Superior temporal gyrus (tissue), 1 donor: ENCODE measurements around the gene TBCEL.
"Not testable (repeated sequence)": the region's sequence is repeated elsewhere in the genome, so short reads cannot be mapped to it uniquely, and the experiment has no call there.

Experiments
- DNase-seq: peaks from one replicate; pipeline ENCODE4 v3.0.0-alpha.2; 2016; ENCODE audit errors: extremely low spot score

Gene TBCEL

GRCh38 chr11:121029153-121029552, 5.3 kb downstream of the TBCEL start:
- DNase-seq, result no peak

DNA sequence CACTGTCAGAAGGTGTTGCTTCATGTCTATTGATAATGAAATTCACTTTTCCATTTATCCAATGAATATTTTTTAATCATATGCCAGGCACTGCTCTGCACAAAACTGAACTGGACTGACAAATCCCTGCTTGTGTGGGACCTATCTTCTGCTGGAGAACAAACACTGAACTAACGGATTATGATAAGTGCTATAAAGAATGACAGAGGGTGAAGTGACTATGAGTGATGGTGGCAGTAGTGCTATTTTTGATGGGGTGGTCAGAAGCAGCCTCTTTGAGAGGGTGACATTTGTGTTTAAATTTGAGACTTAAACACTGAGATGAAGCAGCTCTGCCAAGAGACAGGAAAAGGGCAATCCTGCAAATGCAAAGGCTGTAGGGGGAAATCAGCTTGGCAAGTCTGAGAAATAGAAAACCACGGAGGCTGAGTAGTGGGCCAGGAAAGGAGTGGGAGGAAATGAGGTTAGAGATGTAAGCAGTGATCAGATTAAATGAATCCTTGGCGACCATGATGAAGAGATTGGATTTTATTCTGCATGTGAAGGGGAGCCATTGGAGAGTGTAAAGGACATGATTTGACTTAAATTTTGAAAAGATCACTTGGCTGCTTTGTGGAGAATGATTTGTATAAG, 6.0 kb downstream of the TBCEL start:
- DNase-seq, result no peak

DNA sequence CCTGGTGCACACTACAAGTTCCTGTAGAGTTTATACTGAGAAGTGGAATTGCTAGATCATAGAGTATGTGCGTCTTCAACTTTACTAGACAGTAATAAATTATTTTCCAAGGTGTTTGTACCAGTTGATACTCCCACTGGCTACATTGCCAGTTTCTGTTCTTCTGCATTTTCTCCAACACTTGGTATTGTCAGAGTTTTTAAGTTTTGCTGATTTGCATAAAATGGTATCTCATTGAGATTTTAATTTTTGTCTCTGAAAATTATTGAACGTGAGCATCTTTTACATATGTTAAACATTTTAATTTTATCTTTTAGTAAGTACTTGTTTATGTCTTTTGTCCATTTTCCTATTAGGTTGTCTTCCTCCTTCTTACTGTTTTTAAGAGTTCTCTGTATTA, 7.3 kb downstream of the TBCEL start:
- DNase-seq, result no peak

DNA sequence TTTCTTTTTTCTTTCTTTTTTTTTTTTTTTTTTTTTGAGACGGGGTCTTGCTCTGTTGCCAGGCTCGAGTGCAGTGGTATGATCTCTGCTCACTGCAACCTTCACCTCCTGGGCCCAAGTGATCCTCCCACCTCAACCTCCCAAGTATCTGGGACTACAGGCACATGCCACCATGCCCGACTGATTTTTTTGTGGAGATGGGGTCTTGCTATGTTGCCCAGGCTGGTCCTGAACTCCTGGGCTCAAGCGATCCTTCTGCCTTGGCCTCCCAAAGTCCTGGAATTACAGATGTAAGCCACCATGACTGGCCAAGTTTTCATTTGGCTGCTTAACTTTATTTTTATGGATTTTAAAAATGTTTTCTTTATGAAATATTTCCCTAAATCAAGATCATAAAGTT, 7.7 kb downstream of the TBCEL start:
- DNase-seq, result not testable (repeated sequence)

- no peak for DNase-seq
Observed at GRCh38 chr11:121032546-121032945, 8.6 kb downstream of the TBCEL start.

DNA sequence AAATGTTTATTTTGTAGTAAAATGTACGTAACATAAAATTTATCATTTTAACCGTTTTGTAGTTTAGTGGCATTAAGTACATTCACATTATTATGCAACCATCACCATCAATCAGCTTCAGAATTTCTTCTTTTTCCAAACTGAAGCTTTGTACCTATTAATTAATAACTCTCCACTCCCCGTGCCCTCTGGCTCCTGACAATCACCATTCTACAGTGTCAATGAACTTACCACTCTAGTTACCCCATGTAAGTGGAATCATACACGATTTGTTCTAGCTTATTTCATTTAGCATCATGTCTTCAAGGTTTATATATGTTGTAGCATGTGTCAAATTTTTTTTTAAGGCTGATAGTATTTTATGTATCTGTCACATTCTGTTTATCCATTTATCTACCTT, 9.7 kb downstream of the TBCEL start:
- DNase-seq, result no peak

GRCh38 chr11:121035169-121035755, 11.4 kb downstream of the TBCEL start:
- DNase-seq, result no peak

DNA sequence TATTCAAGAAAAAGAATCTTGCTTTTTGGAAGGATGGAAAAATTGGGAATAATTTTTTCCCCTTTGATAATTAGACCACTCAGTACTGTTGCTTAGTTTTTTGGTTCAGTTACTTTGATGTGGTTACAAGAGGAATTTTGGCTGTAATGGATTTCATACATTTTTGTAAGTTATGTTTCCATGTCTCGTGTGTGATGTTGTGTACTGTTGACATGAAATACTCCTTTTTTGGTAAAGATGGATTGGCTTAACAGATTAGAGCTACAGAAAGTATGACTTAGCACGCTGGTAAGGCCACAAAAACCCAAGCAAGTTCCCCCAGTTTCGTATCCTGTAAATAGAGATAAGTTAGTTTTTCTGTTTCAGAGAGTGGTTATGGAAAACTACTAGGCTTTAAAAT, 11.9 kb downstream of the TBCEL start:
- no peak for DNase-seq

DNA sequence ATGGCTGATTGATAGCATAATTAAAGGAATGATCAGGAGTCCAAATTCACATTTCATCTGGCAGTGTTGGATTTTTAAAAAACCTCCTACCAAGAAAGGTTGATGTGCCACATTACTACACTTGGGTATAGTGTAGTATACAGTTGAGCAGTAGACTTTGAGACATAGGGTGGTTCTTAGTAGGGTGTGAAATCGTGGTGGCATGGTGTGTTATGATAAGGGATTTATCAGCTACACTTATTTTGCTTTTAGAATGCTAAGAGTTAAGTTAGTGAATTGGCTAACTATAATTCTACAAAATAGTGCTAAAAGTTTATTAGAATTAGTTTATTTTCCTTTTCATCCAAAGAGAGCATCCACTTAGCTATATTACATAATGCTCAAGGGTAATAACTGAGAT, 13.1 kb downstream of the TBCEL start:
- DNase-seq, result no peak

DNA sequence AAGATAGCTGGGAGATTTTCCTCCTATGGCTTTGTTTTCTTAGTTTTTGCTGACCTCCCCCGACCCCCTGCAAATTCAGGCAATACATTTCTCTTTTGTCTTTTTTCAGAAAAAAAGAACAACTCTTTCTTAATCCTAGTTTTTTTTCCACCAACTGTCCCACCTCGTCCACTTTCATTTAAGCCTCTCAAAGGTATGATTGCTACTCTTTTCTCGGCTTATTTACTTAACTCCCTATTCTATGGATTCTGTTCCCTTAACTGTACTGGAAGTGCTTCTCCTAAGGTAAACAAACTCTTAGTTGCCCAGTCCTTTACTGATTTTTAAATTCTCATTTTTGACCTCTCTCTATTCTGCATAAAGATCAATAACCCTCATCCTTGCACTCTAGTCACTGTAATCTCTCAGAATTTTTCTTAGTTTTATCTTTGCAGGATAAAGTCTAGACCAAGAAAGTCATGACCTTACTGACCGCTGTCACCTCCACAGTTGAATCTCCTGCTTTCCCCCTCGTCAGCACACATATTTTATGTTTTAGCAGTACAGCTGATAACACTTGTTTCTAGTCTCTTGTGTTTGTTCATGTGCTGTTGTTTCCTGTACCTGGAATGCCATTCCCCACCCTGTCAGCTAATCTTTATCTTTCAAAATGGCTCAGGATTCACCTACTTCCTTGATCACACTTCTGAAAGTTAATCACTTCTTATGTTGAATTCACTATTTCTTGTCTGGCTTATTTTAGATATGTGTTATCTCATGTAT, 14.9 kb downstream of the TBCEL start:
- no peak for DNase-seq

DNA sequence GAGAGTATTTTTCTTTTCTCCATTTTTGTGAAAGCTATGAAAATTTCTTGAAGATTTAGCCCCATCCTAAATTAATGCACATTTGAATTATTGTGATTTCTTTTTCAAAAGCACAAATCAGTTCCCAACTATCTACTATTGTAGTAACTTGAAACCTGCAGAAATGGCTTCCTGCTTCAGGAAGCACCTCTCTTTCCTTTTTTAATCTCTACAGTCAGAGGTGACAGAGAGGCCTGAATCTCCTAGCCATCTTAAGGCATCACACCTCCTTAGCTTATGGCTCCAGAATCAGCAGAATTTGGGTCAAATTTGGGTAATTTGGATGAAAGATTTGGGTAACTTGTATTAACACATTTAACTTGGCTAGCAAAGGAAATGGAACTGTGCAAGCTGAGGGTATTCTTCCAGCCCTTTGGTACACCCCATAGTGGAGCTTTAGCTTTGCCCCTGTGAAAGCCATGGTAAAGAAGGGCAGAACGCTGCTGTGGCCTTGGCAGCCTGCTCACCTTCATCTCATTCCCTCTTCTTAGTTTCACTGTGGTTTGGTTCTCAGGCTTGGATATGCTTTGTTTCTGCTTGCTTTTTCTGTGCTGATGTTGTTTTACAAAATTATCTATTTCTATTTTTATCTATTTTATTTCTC, 16.2 kb downstream of the TBCEL start:
- no peak for DNase-seq

GRCh38 chr11:121040614-121041002, 16.7 kb downstream of the TBCEL start:
- no peak for DNase-seq

GRCh38 chr11:121041072-121041471, 17.2 kb downstream of the TBCEL start:
- no peak for DNase-seq

GRCh38 chr11:121042296-121042695, 18.4 kb downstream of the TBCEL start:
- DNase-seq, result no peak

- DNase-seq, result no peak
Observed at GRCh38 chr11:121047926-121048325, 24.0 kb downstream of the TBCEL start.

- no peak for DNase-seq
Observed at GRCh38 chr11:121048464-121049233, 24.7 kb downstream of the TBCEL start.

DNA sequence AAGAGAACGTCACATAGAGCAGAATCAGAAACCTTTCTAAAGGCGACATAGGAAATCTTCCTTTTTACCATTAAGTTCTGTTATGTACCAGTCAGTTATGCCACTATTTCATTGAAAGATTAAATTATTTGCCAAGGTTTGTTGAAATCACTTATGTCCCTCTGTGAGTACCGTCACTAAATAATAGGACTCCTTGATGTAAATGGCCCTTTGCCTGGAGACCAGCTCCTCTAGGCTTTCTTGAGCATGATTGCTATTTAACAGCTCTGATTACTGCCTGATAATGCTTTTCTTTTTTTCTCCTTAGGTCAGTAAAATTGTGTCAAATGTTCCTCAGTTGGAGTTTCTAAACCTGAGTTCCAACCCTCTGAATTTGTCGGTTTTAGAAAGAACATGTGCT, 29.3 kb downstream of the TBCEL start:
- no peak for DNase-seq

DNA sequence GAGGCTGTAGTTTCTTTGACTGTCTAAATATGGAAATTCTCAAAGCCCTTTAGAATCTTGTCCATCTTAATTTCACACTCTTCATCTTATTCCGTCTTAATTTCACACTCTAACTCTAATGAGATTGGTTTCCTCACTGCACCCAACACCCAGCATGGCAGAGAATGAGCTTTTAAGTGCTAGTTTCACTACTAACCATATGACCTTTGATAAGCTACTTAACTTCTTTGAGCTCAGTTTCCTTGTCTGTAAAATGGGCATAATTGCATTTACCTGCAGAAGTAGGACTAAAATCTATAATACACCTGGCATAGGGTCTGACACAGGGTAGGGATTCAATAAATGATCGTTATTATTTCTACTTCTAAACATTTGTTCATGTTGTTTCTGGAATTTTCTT, 30.4 kb downstream of the TBCEL start:
- no peak for DNase-seq

GRCh38 chr11:121055076-121055475, 31.2 kb downstream of the TBCEL start:
- DNase-seq, result no peak

DNA sequence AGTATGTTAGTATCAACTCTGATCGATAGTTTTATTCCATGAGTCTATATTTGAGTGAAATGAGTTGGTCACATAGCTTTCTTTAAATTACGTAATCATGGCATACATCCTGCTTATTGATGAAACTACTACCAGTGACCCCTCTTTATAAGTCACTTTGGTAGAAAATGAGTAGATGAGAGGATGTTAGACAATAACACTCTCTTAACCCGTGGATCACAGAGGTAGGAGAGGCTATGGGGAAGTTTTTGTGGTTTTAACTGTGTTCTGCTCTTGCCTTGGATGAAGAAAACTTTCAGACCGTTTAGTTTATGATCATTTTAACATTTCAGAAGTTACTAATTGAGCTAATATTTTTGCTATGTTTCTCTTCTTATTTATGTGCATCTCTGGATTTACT, 34.0 kb downstream of the TBCEL start:
- DNase-seq, result no peak

DNA sequence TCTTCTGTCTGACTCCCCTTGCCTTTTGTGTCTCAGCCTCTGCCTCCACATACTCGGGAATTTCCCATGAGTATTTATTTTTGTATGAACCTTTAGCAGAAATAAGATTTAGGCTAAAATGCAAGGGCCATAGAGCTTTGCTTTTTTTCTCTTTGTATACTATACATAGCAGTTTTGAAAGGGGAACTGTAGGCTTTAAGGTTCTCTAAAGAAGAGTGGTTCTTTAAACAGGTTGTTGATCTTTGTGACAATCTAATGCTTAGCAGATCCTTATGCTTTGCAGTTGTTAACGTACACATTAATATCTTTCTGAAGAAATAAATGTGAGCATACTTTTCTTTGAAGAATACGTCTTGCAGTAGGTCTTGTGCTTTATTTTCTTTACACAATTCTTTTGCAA, 35.0 kb downstream of the TBCEL start:
- no peak for DNase-seq

GRCh38 chr11:121059605-121060004, 35.7 kb downstream of the TBCEL start:
- no peak for DNase-seq
